ENCODE data around the gene GMIP.

- TF ChIP-seq, protein P1, sequence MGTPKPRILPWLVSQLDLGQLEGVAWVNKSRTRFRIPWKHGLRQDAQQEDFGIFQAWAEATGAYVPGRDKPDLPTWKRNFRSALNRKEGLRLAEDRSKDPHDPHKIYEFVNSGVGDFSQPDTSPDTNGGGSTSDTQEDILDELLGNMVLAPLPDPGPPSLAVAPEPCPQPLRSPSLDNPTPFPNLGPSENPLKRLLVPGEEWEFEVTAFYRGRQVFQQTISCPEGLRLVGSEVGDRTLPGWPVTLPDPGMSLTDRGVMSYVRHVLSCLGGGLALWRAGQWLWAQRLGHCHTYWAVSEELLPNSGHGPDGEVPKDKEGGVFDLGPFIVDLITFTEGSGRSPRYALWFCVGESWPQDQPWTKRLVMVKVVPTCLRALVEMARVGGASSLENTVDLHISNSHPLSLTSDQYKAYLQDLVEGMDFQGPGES (IDR thresholded peaks at IDR 0.05; ENCODE audit: low read depth, low read length), result no peak
- TF ChIP-seq CTCF (IDR thresholded peaks at IDR 0.05) (no peak), YY1 (IDR thresholded peaks at IDR 0.05; ENCODE audit: low read depth) (no peak), REST (IDR thresholded peaks at IDR 0.05; ENCODE audit: low read depth, low read length) (no peak), NRF1 (IDR thresholded peaks at IDR 0.05; ENCODE audit: low read depth, low read length) (no peak), SMC3 (IDR thresholded peaks at IDR 0.05; ENCODE audit: low read depth, low read length) (no peak), CHD2 (IDR thresholded peaks at IDR 0.05; ENCODE audit: low read length, partially characterized antibody) (no peak), GABPA (IDR thresholded peaks at IDR 0.05; ENCODE audit: low read depth) (no peak), FOXM1 (IDR thresholded peaks at IDR 0.05; ENCODE audit: low read depth) (no peak)
Observed at GRCh38 chr19:19691683-19692082, 48.2 kb upstream of the GMIP start.

Measured in SK-N-SH (cell line).